ENCODE measurements around the gene DAPK1.

GRCh38 chr9:87464110-87464991 lies 33.3 kb upstream of the DAPK1 start:
- TF ChIP-seq CTCF (IDR thresholded peaks at IDR 0.05; ENCODE audit: poor library complexity) (no peak), EZH2 (IDR thresholded peaks at IDR 0.05; ENCODE audit: borderline replicate concordance) (no peak)
